HG03108 (cell line): Measurements from ENCODE around the gene POU4F2.
"Not testable (repeated sequence)": the region's sequence is repeated elsewhere in the genome, so short reads cannot be mapped to it uniquely, and the experiment has no call there.

Experiments
- ATAC-seq: cut with Tn5 transposase; IDR thresholded peaks from one replicate; pipeline ENCODE4 v1.9.1; 2021; ENCODE audit warnings: moderate library complexity; ENCODE audit not compliant: unreplicated experiment

Gene POU4F2

GRCh38 chr4:146654687-146655520 is 16.2 kb downstream of the POU4F2 start:
- ATAC-seq, result no peak

- ATAC-seq, result no peak
These were observed 16.8 kb downstream of the POU4F2 start for GRCh38 chr4:146655521-146655856.

GRCh38 chr4:146661367-146661766 is 22.7 kb downstream of the POU4F2 start:
- no peak for ATAC-seq

- not testable (repeated sequence) for ATAC-seq
These were observed 25.2 kb downstream of the POU4F2 start for GRCh38 chr4:146663968-146664311.

GRCh38 chr4:146674829-146675570 is 36.3 kb downstream of the POU4F2 start:
- no peak for ATAC-seq
